GM19023 (cell line): ENCODE measurements around the gene TAF10.

Experiments
- ATAC-seq: cut with Tn5 transposase; IDR thresholded peaks from one replicate; pipeline ENCODE4 v1.9.1; 2021; ENCODE audit warnings: mild to moderate bottlenecking, moderate library complexity; ENCODE audit not compliant: unreplicated experiment

Gene TAF10

GRCh38 chr11:6625832-6626420, 13.9 kb upstream of the TAF10 start:
- ATAC-seq, result no peak

- no peak for ATAC-seq
Observed at GRCh38 chr11:6625156-6625831, 13.3 kb upstream of the TAF10 start.

GRCh38 chr11:6623391-6624363, 11.7 kb upstream of the TAF10 start:
- ATAC-seq, result no peak

GRCh38 chr11:6622261-6623171, 10.5 kb upstream of the TAF10 start:
- ATAC-seq, result no peak

GRCh38 chr11:6621711-6622211, 9.7 kb upstream of the TAF10 start:
- no peak for ATAC-seq

GRCh38 chr11:6620636-6621035, 8.6 kb upstream of the TAF10 start:
- no peak for ATAC-seq

GRCh38 chr11:6619004-6619745, 7.2 kb upstream of the TAF10 start, which contains the start of gene TPP1:
Gene TPP1 (minus strand): TSS chr11:6619422. CDS start chr11:6619400, 22 bp downstream.
- peak; percentile 98 for ATAC-seq

GRCh38 chr11:6618117-6619003, 6.3 kb upstream of the TAF10 start:
- peak; percentile 10 for ATAC-seq

- no peak for ATAC-seq
Observed at GRCh38 chr11:6617315-6617781, 5.3 kb upstream of the TAF10 start.

- no peak for ATAC-seq
Observed at GRCh38 chr11:6616596-6617250, 4.7 kb upstream of the TAF10 start.

GRCh38 chr11:6615882-6616585, 4.0 kb upstream of the TAF10 start:
- no peak for ATAC-seq

- ATAC-seq, result no peak
Observed at GRCh38 chr11:6615046-6615445, 3.0 kb upstream of the TAF10 start.

GRCh38 chr11:6614446-6614845, 2.4 kb upstream of the TAF10 start:
- no peak for ATAC-seq

GRCh38 chr11:6613496-6613895, 1.5 kb upstream of the TAF10 start:
- no peak for ATAC-seq

GRCh38 chr11:6611963-6612212, 128 bp downstream of the TAF10 start:
- ATAC-seq, result peak; percentile 17

GRCh38 chr11:6611092-6611962, 689 bp downstream of the TAF10 start:
- peak; percentile 1 for ATAC-seq

- no peak for ATAC-seq
Observed at GRCh38 chr11:6610591-6610990, 1.4 kb downstream of the TAF10 start.
